Neural progenitor cell (in vitro differentiated cells): ENCODE measurements around the gene ERGIC3. TPM values are rescaled to one million over a fixed set of nuclear protein-coding genes. Genes with fewer than 3 reads are reported as not detected.
A peak's percentile ranks its signal among the peaks of the same experiment; 100 is the strongest.

Experiments used
- DNase-seq: peaks from one replicate; pipeline ENCODE4 v3.0.0-alpha.2; 2016; ENCODE audit warnings: low spot score
- H2AFZ ChIP-seq: fragments of 200-600 bp; sonication (generic); replicated peaks from 2 replicates; pipeline ENCODE4 v1.6.1; 2016; ENCODE audit warnings: antibody characterized with exemption
- H3F3A ChIP-seq: fragments of 200-600 bp; sonication (generic); 2 replicates; pipeline ENCODE4 v1.6.1; 2016; ENCODE audit warnings: antibody characterized with exemption, low read depth
- H3K27ac ChIP-seq: fragments of 200-600 bp; sonication (generic); 2 replicates; pipeline ENCODE4 v1.5.1; 2016; ENCODE audit warnings: mild to moderate bottlenecking
- H3K27me3 ChIP-seq: fragments of 200-600 bp; sonication (generic); 2 replicates; pipeline ENCODE4 v1.6.1; 2016; ENCODE audit warnings: mild to moderate bottlenecking, moderate library complexity
- H3K36me3 ChIP-seq: fragments of 200-600 bp; sonication (generic); 2 replicates; pipeline ENCODE4 v1.5.1; 2016
- H3K4me1 ChIP-seq: fragments of 200-600 bp; sonication (generic); 2 replicates; pipeline ENCODE4 v1.6.1; 2016; ENCODE audit warnings: mixed run types
- H3K4me2 ChIP-seq: fragments of 200-600 bp; sonication (generic); 2 replicates; pipeline ENCODE4 v1.6.1; 2016
- H3K4me3 ChIP-seq: fragments of 200-600 bp; sonication (generic); 2 replicates; pipeline ENCODE4 v1.5.1; 2016
- H3K79me2 ChIP-seq: fragments of 200-600 bp; sonication (generic); 2 replicates; pipeline ENCODE4 v1.6.1; 2016; ENCODE audit warnings: low read depth
- H3K9ac ChIP-seq: fragments of 200-600 bp; sonication (generic); 2 replicates; pipeline ENCODE4 v1.6.1; 2016
- H3K9me3 ChIP-seq: fragments of 200-600 bp; sonication (generic); 2 replicates; pipeline ENCODE4 v1.5.1; 2016; ENCODE audit warnings: low read depth
- H4K20me1 ChIP-seq: fragments of 200-600 bp; sonication (generic); 2 replicates; pipeline ENCODE4 v1.6.1; 2016; ENCODE audit warnings: low read depth
- H3K27ac Mint-ChIP-seq: 3 replicates; pipeline ENCODE4 v1.8.0; 2021; ENCODE audit warnings: mixed read lengths
- H3K27me3 Mint-ChIP-seq: 2 replicates; pipeline ENCODE4 v1.8.0; 2022; ENCODE audit warnings: low read depth, mild to moderate bottlenecking, inconsistent platforms, moderate library complexity, mixed read lengths; ENCODE audit not compliant: insufficient read depth
- H3K36me3 Mint-ChIP-seq: 3 replicates; pipeline ENCODE4 v1.8.0; 2021; ENCODE audit warnings: mixed read lengths
- H3K4me1 Mint-ChIP-seq: 3 replicates; pipeline ENCODE4 v1.8.0; 2021; ENCODE audit warnings: mixed read lengths
- H3K4me3 Mint-ChIP-seq: 3 replicates; pipeline ENCODE4 v1.8.0; 2021; ENCODE audit warnings: mild to moderate bottlenecking, moderate library complexity, mixed read lengths
- H3K9me3 Mint-ChIP-seq: 3 replicates; pipeline ENCODE4 v1.8.0; 2020; ENCODE audit warnings: mixed read lengths
- EZH2 ChIP-seq: fragments of 200-600 bp; sonication (generic); IDR thresholded peaks from 2 replicates; pipeline ENCODE4 v1.6.1; 2017; ENCODE audit warnings: antibody characterized with exemption, mild to moderate bottlenecking, moderate library complexity
- EZH2phosphoT487 ChIP-seq: fragments of 200-600 bp; sonication (generic); IDR thresholded peaks from 2 replicates; pipeline ENCODE4 v1.6.1; 2017; ENCODE audit warnings: antibody characterized with exemption
- total RNA-seq: library from RNA; depleted of rRNA; stranded (reverse); fragments of >200 nt; gene quantifications from 2 replicates; pipeline ENCODE4 v1.2.3, GENCODE V29; 2015; ENCODE audit warnings: low replicate concordance
- TF ChIP-seq, protein P1 (sequence below): fragments of 200-600 bp; sonication (generic); IDR thresholded peaks from 2 replicates; pipeline ENCODE4 v1.5.1; 2017; ENCODE audit warnings: antibody characterized with exemption, mild to moderate bottlenecking

ERGIC3 gene
- total RNA-seq, 1 donor from 2014 or later = 271 TPM

DNA sequence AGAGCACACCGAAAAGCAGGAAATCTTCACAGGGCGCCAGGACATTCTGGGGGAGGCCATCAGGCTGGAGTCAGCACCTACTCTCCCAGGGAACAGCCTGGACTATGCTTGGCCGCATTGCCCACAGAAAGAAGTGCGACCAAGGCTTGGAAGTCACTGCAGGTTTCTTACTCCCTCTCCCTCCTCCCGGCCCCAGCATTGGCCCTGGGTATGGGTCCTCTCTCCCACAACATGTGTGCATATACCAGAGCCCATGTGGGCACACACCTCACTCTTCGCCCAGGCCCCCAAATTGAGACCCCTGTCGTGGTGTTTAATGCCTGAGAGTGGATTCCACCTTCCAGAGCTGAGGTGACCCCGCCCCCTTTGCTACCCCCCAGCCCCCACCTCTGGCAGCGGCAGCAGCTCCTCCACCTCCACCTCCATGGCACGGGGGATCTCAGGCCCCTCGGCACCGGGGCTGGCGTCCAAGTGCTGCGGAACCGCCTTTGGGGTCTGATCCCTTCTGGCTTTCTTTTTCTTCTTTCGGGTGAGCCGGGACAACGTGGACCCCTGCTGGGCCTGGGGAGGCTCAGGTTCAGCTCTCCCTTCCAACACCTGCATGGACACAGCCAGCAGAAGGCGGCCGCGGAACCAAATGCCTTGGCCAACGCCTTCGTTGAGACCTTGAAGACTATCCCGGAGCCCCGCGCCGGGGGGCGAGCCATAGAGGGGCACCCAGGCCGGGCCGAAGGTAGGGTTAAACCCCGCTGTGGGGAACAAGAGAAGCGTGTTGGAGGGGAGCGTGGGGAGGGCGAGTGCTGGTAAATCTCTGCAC is 58.5 kb downstream of the ERGIC3 start:
- Mint-ChIP-seq H3K27ac (no peak overlapping the region), H3K4me3 (peak overlapping the region; percentile 86), H3K36me3 (peaks cover 2% of the 10 kb centered on the region), H3K27me3 (peaks cover 24% of the 10 kb centered on the region), H3K4me1 (peaks cover 13% of the 10 kb centered on the region), H3K9me3 (peaks cover 3% of the 10 kb centered on the region)
- H3K4me1 ChIP-seq = peaks cover 7% of the 10 kb centered on the region
- H3K4me3 ChIP-seq = peak overlapping the region; percentile 38
- H3K9ac ChIP-seq = no peak overlapping the region
- no peaks in the 10 kb centered on the region for H3K9me3 ChIP-seq
- H3K27me3 ChIP-seq = peaks cover 53% of the 10 kb centered on the region
- H4K20me1 ChIP-seq = peaks cover 7% of the 10 kb centered on the region
- no peaks in the 10 kb centered on the region for H3K36me3 ChIP-seq
- H3K4me2 ChIP-seq = peak overlapping the region; percentile 75
- peak; percentile 38 for DNase-seq
- peak; percentile 26 for TF ChIP-seq EZH2
- TF ChIP-seq, protein P1, sequence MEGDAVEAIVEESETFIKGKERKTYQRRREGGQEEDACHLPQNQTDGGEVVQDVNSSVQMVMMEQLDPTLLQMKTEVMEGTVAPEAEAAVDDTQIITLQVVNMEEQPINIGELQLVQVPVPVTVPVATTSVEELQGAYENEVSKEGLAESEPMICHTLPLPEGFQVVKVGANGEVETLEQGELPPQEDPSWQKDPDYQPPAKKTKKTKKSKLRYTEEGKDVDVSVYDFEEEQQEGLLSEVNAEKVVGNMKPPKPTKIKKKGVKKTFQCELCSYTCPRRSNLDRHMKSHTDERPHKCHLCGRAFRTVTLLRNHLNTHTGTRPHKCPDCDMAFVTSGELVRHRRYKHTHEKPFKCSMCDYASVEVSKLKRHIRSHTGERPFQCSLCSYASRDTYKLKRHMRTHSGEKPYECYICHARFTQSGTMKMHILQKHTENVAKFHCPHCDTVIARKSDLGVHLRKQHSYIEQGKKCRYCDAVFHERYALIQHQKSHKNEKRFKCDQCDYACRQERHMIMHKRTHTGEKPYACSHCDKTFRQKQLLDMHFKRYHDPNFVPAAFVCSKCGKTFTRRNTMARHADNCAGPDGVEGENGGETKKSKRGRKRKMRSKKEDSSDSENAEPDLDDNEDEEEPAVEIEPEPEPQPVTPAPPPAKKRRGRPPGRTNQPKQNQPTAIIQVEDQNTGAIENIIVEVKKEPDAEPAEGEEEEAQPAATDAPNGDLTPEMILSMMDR = no peak
- no peaks in the 10 kb centered on the region for H3K79me2 ChIP-seq
- H2AFZ ChIP-seq = peak overlapping the region; percentile 58
- H3F3A ChIP-seq = no peaks in the 10 kb centered on the region
- no peak overlapping the region for H3K27ac ChIP-seq

DNA sequence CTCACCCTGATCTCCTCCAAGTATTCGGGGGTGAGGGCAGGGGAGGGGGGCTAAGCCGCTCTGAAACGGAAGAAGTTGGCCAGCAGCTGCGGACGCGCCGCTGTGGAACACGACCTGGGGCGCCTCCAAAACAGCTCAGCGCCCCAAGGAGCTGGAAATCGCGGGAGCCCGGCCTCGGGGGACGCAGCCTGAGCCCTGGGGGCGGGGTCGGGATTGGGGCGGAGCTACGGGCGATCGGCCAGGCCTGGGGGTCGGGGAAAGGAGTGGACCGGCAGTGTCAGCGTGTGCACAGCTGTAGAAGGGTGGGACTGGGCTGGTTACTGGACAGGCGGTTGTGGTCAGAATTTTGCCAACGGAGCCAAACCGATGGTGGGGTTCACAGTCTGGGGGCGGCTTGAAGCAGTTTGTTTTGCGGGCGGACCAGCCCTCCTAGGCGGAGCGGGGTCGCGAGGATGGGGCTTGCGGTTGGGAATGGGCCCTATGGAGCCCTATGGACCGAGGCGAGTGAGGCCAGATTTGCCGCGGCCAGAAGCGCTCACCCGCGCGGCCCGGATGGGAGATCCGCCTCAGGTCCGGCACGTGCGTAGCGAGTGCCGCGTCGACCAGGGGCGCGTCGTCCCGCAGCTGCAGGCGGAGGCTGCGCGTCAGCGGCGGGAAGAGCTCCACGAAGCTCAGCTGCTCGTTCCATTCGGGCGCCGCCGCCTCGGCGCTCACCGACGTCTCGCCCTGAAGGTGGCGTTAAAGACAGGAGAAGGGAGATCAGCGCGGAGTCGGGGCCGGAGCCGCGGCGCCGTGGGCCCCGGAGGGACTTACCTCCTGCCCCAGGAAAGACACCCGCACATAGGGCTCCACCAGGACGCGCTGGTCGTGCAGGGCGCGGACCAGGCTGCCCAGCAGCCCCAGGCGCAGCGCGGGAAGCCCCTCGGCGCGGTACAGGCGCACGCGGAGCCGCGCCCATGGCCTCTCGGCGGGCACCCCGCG is 59.4 kb downstream of the ERGIC3 start:
- Histone ChIP-seq H3K9ac (no peak overlapping the region), H3K27me3 (peaks cover 53% of the 10 kb centered on the region), H3K4me1 (peaks cover 7% of the 10 kb centered on the region), H3K9me3 (no peaks in the 10 kb centered on the region), H3K27ac (no peak overlapping the region), H3K36me3 (no peaks in the 10 kb centered on the region), H3F3A (no peaks in the 10 kb centered on the region), H3K4me3 (peak overlapping the region; percentile 38), H2AFZ (peak overlapping the region; percentile 58), H3K79me2 (no peaks in the 10 kb centered on the region), H4K20me1 (peaks cover 7% of the 10 kb centered on the region), H3K4me2 (peak overlapping the region; percentile 75)
- peaks cover 3% of the 10 kb centered on the region for H3K9me3 Mint-ChIP-seq
- TF ChIP-seq EZH2phosphoT487 (peak; percentile 42), EZH2 (peak; percentile 52)
- TF ChIP-seq, protein P1 = peak; percentile 39
- peak overlapping the region; percentile 86 for H3K4me3 Mint-ChIP-seq
- H3K4me1 Mint-ChIP-seq = peaks cover 13% of the 10 kb centered on the region
- peak; percentile 92 for DNase-seq
- H3K36me3 Mint-ChIP-seq = peaks cover 2% of the 10 kb centered on the region
- peaks cover 24% of the 10 kb centered on the region for H3K27me3 Mint-ChIP-seq
- H3K27ac Mint-ChIP-seq = no peak overlapping the region

DNA sequence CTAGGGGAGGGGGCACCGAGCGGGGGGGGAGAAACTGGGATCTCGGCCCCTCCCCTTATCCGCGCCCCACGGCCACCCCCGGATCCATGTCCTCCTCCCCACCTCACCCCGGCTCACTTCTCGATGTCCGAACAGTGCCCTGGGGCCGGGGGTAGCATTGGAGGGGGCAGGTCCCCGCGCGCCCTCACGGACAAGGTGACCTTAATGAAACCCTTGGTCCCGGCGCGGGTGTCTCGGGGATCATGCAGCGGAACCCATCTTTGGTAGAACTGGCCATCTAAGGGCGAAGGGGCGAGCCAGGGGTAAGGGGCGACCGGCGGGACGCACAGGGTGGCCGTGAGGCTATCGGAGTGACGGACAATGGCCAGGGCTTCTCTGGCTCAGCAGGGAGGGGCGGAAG is 60.1 kb downstream of the ERGIC3 start:
- Mint-ChIP-seq H3K27me3 (peaks cover 21% of the 10 kb centered on the region), H3K4me3 (peak overlapping the region; percentile 74), H3K4me1 (peaks cover 12% of the 10 kb centered on the region), H3K27ac (no peak overlapping the region), H3K9me3 (peaks cover 3% of the 10 kb centered on the region), H3K36me3 (peaks cover 2% of the 10 kb centered on the region)
- Histone ChIP-seq H3K4me3 (peak overlapping the region; percentile 38), H2AFZ (peak overlapping the region; percentile 58), H3K36me3 (no peaks in the 10 kb centered on the region), H3K9me3 (no peaks in the 10 kb centered on the region), H3K9ac (no peak overlapping the region), H4K20me1 (peaks cover 7% of the 10 kb centered on the region), H3K4me2 (peak overlapping the region; percentile 75), H3K4me1 (peaks cover 7% of the 10 kb centered on the region), H3K79me2 (no peaks in the 10 kb centered on the region), H3F3A (no peaks in the 10 kb centered on the region), H3K27me3 (peaks cover 53% of the 10 kb centered on the region), H3K27ac (no peak overlapping the region)
- TF ChIP-seq EZH2 = no peak
- TF ChIP-seq EZH2phosphoT487 = no peak
- TF ChIP-seq, protein P1 = no peak
- no peak for DNase-seq
